HCT116 (cell line): ENCODE results near the gene BBC3. TPM values are rescaled to one million over a fixed set of nuclear protein-coding genes. Genes with fewer than 3 reads are reported as not detected.
A peak's percentile ranks its signal among the peaks of the same experiment; 100 is the strongest.

Experiments used
- ATAC-seq: fragments of 200-7000 bp; cut with Tn5 transposase; 2 replicates; pipeline ENCODE4 v1.9.1; 2020; ENCODE audit warnings: mild to moderate bottlenecking, moderate library complexity
- BruUV-seq: library from RNA; stranded (reverse); fragments of 400-500 nt; replicated peaks from 2 replicates; lab custom pipeline; 2021; lab: Mats Ljungman, UMichigan
- CTCF ChIA-PET: fragments of 300-600 bp; sonication (Branson Sonifier 250); formaldehyde crosslinking; loops from one replicate; lab custom pipeline; 2021; ENCODE audit warnings: antibody characterized with exemption; lab: Charles Lee
- POLR2A ChIA-PET: fragments of 300-600, 350-600 bp; sonication (Branson Sonifier 250); formaldehyde crosslinking; loops from one replicate; lab custom pipeline; 2021; ENCODE audit warnings: antibody characterized with exemption; lab: Charles Lee
- RAD21 ChIA-PET, 2 experiments: fragments of 300-600 bp; sonication (Branson Sonifier 250); formaldehyde crosslinking; loops; one replicate each; lab custom pipeline; 2023; ENCODE audit warnings: low total read pairs in 2 of 2; ENCODE audit not compliant: uncharacterized antibody in 2 of 2, unreplicated experiment in 2 of 2, low non-redundant PET in 1 of 2; lab: Charles Lee
- DNase-seq: peaks from one replicate; pipeline ENCODE4 v3.0.0-alpha.2; 2010; ENCODE audit warnings: low read depth, low spot score
- H2AFZ ChIP-seq: fragments of 200-600 bp; shearing (Covaris generic), sonication (generic); 2 replicates; pipeline ENCODE4 v1.6.1; 2017; ENCODE audit warnings: low read depth, mixed run types, mixed read lengths, antibody characterized with exemption, low read length; ENCODE audit not compliant: poor library complexity, severe bottlenecking
- H3K27ac ChIP-seq: 2 replicates; pipeline ENCODE4 v1.5.1; 2012; ENCODE audit warnings: low read depth, low read length
- H3K27me3 ChIP-seq: fragments of 200-600 bp; sonication (generic); 2 replicates; pipeline ENCODE4 v1.6.1; 2016; ENCODE audit warnings: mixed run types, low read length, mixed read lengths; ENCODE audit not compliant: insufficient read depth
- H3K36me3 ChIP-seq, 2 experiments: fragments of 200-500 bp in 1 of 2; fragments of 200-600 bp in 1 of 2; sonication (Bioruptor generic) in 1 of 2; sonication (generic) in 1 of 2; 2 replicates each; pipeline versions ENCODE4 v1.5.1 to v1.6.1; 2014 to 2016; ENCODE audit warnings: low read length in 2 of 2, inconsistent platforms in 1 of 2, mixed read lengths in 1 of 2, mixed run types in 1 of 2; ENCODE audit not compliant: insufficient read depth in 2 of 2, control insufficient read depth in 1 of 2
- H3K4me1 ChIP-seq, 2 experiments: fragments of 200-600 bp in 1 of 2; sonication (generic) in 1 of 2; 2 replicates each; pipeline versions ENCODE4 v1.5.1 to v1.6.1; 2012 to 2017; ENCODE audit warnings: low read length in 2 of 2, inconsistent platforms in 1 of 2, mild to moderate bottlenecking in 1 of 2, mixed read lengths in 1 of 2, mixed run types in 1 of 2, moderate library complexity in 1 of 2; ENCODE audit not compliant: insufficient read depth in 2 of 2, control insufficient read depth in 1 of 2
- H3K4me2 ChIP-seq: fragments of 200-600 bp; sonication (generic); 2 replicates; pipeline ENCODE4 v1.6.1; 2017; ENCODE audit warnings: mixed run types, low read length, mixed read lengths
- H3K4me3 ChIP-seq, 2 experiments: fragments of 200-600 bp in 1 of 2; sonication (generic) in 1 of 2; replicated peaks in 1 of 2; 2 replicates each; pipeline ENCODE4 v1.5.1; 2011 to 2016; ENCODE audit warnings: low read length in 2 of 2, control low read depth in 1 of 2, low read depth in 1 of 2, mild to moderate bottlenecking in 1 of 2, mixed read lengths in 1 of 2, mixed run types in 1 of 2
- H3K79me2 ChIP-seq: fragments of 200-600 bp; sonication (generic); 2 replicates; pipeline ENCODE4 v1.6.1; 2017; ENCODE audit warnings: mild to moderate bottlenecking, mixed run types, low read length, moderate library complexity, mixed read lengths; ENCODE audit not compliant: insufficient read depth
- H3K9ac ChIP-seq: fragments of 200-600 bp; sonication (generic); 2 replicates; pipeline ENCODE4 v1.6.1; 2016; ENCODE audit warnings: low read length, mixed read lengths
- H3K9me2 ChIP-seq: fragments of 200-600 bp; sonication (generic), shearing (Covaris generic); 2 replicates; pipeline ENCODE4 v1.6.1; 2017; ENCODE audit warnings: mixed run types, mild to moderate bottlenecking, moderate library complexity; ENCODE audit not compliant: insufficient read depth
- H3K9me3 ChIP-seq, 2 experiments: fragments of 200-500 bp in 1 of 2; fragments of 200-600 bp in 1 of 2; sonication (Bioruptor generic) in 1 of 2; sonication (generic) in 1 of 2; 2 replicates each; pipeline ENCODE4 v1.6.1; 2014 to 2017; ENCODE audit warnings: low read length in 2 of 2, mixed read lengths in 2 of 2, inconsistent platforms in 1 of 2, low read depth in 1 of 2, mild to moderate bottlenecking in 1 of 2, mixed run types in 1 of 2, moderate library complexity in 1 of 2; ENCODE audit not compliant: control insufficient read depth in 1 of 2, insufficient read depth in 1 of 2
- H4K20me1 ChIP-seq: fragments of 200-600 bp; sonication (generic), shearing (Covaris generic); 2 replicates; pipeline ENCODE4 v1.6.1; 2017; ENCODE audit warnings: mixed run types, mild to moderate bottlenecking, moderate library complexity; ENCODE audit not compliant: insufficient read depth
- CBX3 ChIP-seq: IDR thresholded peaks from 2 replicates; pipeline ENCODE4 v1.6.1; 2012; ENCODE audit warnings: low read depth
- EGR1 ChIP-seq: IDR thresholded peaks from 2 replicates; pipeline ENCODE4 v1.6.1; 2012; ENCODE audit warnings: low read depth
- ELF1 ChIP-seq: IDR thresholded peaks from 2 replicates; pipeline ENCODE4 v1.6.1; 2012; ENCODE audit warnings: low read depth, borderline replicate concordance
- EZH2 ChIP-seq: fragments of 200-600 bp; sonication (generic); IDR thresholded peaks from 2 replicates; pipeline ENCODE4 v1.6.1; 2017; ENCODE audit warnings: antibody characterized with exemption, mixed run types
- EZH2phosphoT487 ChIP-seq: fragments of 200-600 bp; IDR thresholded peaks from 2 replicates; pipeline ENCODE4 v1.6.1; 2018; ENCODE audit warnings: antibody characterized with exemption, borderline replicate concordance
- FOSL1 ChIP-seq: IDR thresholded peaks from 2 replicates; pipeline ENCODE4 v1.6.1; 2012; ENCODE audit warnings: low read depth
- POLR2A ChIP-seq: IDR thresholded peaks from 2 replicates; pipeline ENCODE4 v1.7.0; 2011; ENCODE audit warnings: borderline replicate concordance; ENCODE audit not compliant: insufficient read depth, insufficient read length; ENCODE audit errors: extremely low read depth
- POLR2AphosphoS5 ChIP-seq: IDR thresholded peaks from 2 replicates; pipeline ENCODE4 v1.6.1; 2011; ENCODE audit warnings: mild to moderate bottlenecking, low read depth, low read length, moderate library complexity
- RAD21 ChIP-seq: IDR thresholded peaks from 2 replicates; pipeline ENCODE4 v1.6.1; 2012; ENCODE audit warnings: low read depth, mild to moderate bottlenecking
- SRF ChIP-seq: IDR thresholded peaks from 2 replicates; pipeline ENCODE4 v1.6.1; 2012; ENCODE audit warnings: low read depth
- TCF7L2 ChIP-seq: IDR thresholded peaks from 2 replicates; pipeline ENCODE4 v1.7.0; 2011; ENCODE audit warnings: borderline replicate concordance, inconsistent platforms; ENCODE audit not compliant: insufficient read depth, insufficient read length; ENCODE audit errors: extremely low read depth
- YY1 ChIP-seq: IDR thresholded peaks from 2 replicates; pipeline ENCODE4 v1.6.1; 2011; ENCODE audit warnings: low read length, low read depth, moderate library complexity, mild to moderate bottlenecking; ENCODE audit not compliant: insufficient replicate concordance; ENCODE audit errors: extremely low read depth
- ZNF274 ChIP-seq: fragments of 200-500 bp; sonication (Bioruptor generic); IDR thresholded peaks from 2 replicates; pipeline ENCODE4 v1.6.1; 2014; ENCODE audit warnings: mild to moderate bottlenecking, low read depth, low read length, inconsistent platforms
- intact Hi-C: fragments of 100-400 bp; cut with micrococcal nuclease; formaldehyde crosslinking; loops from 2 replicates; pipeline ENCODE4 v1.10.0; 2022
- total RNA-seq: library from RNA; stranded (reverse); gene quantifications from one replicate; pipeline ENCODE4 v1.2.1, GENCODE V29; 2021; ENCODE audit not compliant: unreplicated experiment
- TF ChIP-seq, protein P1 (sequence below): IDR thresholded peaks from 2 replicates; pipeline ENCODE4 v1.6.1; 2011; ENCODE audit warnings: mild to moderate bottlenecking, low read length, moderate library complexity; ENCODE audit not compliant: insufficient replicate concordance; ENCODE audit errors: extremely low read depth
- TF ChIP-seq, protein P2 (sequence below): IDR thresholded peaks from 2 replicates; pipeline ENCODE4 v1.6.1; 2012
- TF ChIP-seq, protein P3 (sequence below), 3 experiments: fragments of 200-600 bp in 1 of 3; sonication (generic) in 1 of 3; IDR thresholded peaks in 2 of 3; conservative IDR thresholded peaks in 1 of 3; 2 replicates each; pipeline ENCODE4 v1.5.1; 2012 to 2017; ENCODE audit warnings: low read depth in 2 of 3, low read length in 2 of 3, antibody characterized with exemption in 1 of 3, borderline replicate concordance in 1 of 3, control low read depth in 1 of 3, mild to moderate bottlenecking in 1 of 3, mixed read lengths in 1 of 3, mixed run types in 1 of 3, moderate library complexity in 1 of 3; ENCODE audit not compliant: insufficient read depth in 1 of 3
- TF ChIP-seq, protein P4 (sequence below): IDR thresholded peaks from 2 replicates; pipeline ENCODE4 v1.6.1; 2012
- TF ChIP-seq, protein P5 (sequence below): IDR thresholded peaks from 2 replicates; pipeline ENCODE4 v1.6.1; 2012; ENCODE audit warnings: low read depth

BBC3 gene
- total RNA-seq, 1 experiment from 2014 or later: 45.0 TPM

DNA sequence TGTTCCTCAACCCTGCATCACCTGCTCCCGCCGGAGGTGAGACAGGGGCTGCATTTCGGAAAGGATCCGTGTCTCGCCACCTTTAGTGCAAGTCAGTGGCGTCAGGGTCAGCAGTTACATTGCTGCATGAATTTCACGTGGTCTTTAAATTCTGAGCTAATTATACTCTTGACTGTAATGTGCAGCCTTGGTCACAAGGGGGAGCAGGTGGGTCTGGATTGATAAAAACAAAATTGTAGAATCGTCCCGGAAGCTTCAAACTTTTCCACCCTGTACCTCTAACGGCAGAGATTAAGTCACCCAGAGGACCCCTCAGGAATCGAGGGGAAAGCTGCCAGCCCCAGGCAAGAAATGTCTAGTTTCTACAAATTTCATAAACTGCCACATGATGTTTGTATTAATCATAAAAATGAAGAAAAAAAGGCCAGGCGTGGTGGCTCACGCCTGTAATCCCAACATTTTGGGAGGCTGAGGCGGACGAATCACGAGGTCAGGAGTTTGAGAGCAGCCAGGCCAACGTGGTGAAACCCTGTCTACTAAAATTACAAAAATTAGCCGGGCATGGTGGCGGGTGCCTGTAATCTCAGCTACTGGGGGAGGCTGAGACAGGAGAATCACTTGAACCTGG lies 20.2 kb downstream of the BBC3 start:
- Histone ChIP-seq H3K79me2 (no peaks in the 10 kb centered on the region; the same call in 1 of the 2 replicates), H3K4me1 (peaks cover 5 to 12% of the 10 kb centered on the region in 2 experiments; a peak in 3 of 4 replicates), H3K4me2 (no peak overlapping the region), H2AFZ (no peak overlapping the region), H3K9ac (no peak overlapping the region), H3K27me3 (no peaks in the 10 kb centered on the region), H4K20me1 (no peaks in the 10 kb centered on the region), H3K27ac (peak overlapping the region; percentile 12), H3K9me3 (no peaks in the 10 kb centered on the region), H3K36me3 (peaks cover 20 to 47% of the 10 kb centered on the region in 2 experiments; a peak in 3 of 4 replicates), H3K4me3 (no peak overlapping the region), H3K9me2 (no peaks in the 10 kb centered on the region)
- RAD21 ChIA-PET: interaction anchor here (0.5 to 2.9 kb wide), 4 partner anchors 26 to 46 kb away, joined by 3 to 14 read pairs (median 10); partner anchors contain the start of gene CCDC9 (in 1 of the 2)
- CTCF ChIA-PET: interaction anchor here (0.6 to 6.0 kb wide), 24 partner anchors 9 to 596 kb away, joined by 3 to 103 read pairs (median 5); partner anchors contain the start of gene CCDC9
- ATAC-seq: peak; percentile 61
- POLR2A ChIA-PET: interaction anchor here (0.5 to 3.7 kb wide), 6 partner anchors 15 to 63 kb away, joined by 3 to 39 read pairs (median 4); partner anchors contain the start of gene CCDC9
- BruUV-seq: no TSS peak
- DNase-seq: no peak
- intact Hi-C loops: loop anchor here (1.0 kb wide), 1 partner anchor 33 kb away; no protein-coding TSS in a partner anchor
- TF ChIP-seq POLR2A (no peak), EGR1 (no peak), SRF (no peak), POLR2AphosphoS5 (no peak), ELF1 (no peak), RAD21 (peak; percentile 80), CBX3 (no peak), YY1 (no peak), EZH2phosphoT487 (no peak), EZH2 (no peak), TCF7L2 (no peak), FOSL1 (no peak), ZNF274 (no peak)
- TF ChIP-seq, protein P1, sequence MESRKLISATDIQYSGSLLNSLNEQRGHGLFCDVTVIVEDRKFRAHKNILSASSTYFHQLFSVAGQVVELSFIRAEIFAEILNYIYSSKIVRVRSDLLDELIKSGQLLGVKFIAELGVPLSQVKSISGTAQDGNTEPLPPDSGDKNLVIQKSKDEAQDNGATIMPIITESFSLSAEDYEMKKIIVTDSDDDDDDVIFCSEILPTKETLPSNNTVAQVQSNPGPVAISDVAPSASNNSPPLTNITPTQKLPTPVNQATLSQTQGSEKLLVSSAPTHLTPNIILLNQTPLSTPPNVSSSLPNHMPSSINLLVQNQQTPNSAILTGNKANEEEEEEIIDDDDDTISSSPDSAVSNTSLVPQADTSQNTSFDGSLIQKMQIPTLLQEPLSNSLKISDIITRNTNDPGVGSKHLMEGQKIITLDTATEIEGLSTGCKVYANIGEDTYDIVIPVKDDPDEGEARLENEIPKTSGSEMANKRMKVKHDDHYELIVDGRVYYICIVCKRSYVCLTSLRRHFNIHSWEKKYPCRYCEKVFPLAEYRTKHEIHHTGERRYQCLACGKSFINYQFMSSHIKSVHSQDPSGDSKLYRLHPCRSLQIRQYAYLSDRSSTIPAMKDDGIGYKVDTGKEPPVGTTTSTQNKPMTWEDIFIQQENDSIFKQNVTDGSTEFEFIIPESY: no peak
- TF ChIP-seq, protein P2, sequence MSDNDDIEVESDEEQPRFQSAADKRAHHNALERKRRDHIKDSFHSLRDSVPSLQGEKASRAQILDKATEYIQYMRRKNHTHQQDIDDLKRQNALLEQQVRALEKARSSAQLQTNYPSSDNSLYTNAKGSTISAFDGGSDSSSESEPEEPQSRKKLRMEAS: peak; percentile 75
- TF ChIP-seq, protein P3, sequence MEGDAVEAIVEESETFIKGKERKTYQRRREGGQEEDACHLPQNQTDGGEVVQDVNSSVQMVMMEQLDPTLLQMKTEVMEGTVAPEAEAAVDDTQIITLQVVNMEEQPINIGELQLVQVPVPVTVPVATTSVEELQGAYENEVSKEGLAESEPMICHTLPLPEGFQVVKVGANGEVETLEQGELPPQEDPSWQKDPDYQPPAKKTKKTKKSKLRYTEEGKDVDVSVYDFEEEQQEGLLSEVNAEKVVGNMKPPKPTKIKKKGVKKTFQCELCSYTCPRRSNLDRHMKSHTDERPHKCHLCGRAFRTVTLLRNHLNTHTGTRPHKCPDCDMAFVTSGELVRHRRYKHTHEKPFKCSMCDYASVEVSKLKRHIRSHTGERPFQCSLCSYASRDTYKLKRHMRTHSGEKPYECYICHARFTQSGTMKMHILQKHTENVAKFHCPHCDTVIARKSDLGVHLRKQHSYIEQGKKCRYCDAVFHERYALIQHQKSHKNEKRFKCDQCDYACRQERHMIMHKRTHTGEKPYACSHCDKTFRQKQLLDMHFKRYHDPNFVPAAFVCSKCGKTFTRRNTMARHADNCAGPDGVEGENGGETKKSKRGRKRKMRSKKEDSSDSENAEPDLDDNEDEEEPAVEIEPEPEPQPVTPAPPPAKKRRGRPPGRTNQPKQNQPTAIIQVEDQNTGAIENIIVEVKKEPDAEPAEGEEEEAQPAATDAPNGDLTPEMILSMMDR (IDR thresholded peaks at IDR 0.05 in 2 of 3, conservative IDR thresholded peaks at IDR 0.05 in 1 of 3; ENCODE audit: borderline replicate concordance in 1 of 3, insufficient read depth in 1 of 3, low read depth in 2 of 3, low read length in 2 of 3): peak; percentile 78 to 81 (median 79)
- TF ChIP-seq, protein P4, sequence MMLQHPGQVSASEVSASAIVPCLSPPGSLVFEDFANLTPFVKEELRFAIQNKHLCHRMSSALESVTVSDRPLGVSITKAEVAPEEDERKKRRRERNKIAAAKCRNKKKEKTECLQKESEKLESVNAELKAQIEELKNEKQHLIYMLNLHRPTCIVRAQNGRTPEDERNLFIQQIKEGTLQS: no peak
- TF ChIP-seq, protein P5, sequence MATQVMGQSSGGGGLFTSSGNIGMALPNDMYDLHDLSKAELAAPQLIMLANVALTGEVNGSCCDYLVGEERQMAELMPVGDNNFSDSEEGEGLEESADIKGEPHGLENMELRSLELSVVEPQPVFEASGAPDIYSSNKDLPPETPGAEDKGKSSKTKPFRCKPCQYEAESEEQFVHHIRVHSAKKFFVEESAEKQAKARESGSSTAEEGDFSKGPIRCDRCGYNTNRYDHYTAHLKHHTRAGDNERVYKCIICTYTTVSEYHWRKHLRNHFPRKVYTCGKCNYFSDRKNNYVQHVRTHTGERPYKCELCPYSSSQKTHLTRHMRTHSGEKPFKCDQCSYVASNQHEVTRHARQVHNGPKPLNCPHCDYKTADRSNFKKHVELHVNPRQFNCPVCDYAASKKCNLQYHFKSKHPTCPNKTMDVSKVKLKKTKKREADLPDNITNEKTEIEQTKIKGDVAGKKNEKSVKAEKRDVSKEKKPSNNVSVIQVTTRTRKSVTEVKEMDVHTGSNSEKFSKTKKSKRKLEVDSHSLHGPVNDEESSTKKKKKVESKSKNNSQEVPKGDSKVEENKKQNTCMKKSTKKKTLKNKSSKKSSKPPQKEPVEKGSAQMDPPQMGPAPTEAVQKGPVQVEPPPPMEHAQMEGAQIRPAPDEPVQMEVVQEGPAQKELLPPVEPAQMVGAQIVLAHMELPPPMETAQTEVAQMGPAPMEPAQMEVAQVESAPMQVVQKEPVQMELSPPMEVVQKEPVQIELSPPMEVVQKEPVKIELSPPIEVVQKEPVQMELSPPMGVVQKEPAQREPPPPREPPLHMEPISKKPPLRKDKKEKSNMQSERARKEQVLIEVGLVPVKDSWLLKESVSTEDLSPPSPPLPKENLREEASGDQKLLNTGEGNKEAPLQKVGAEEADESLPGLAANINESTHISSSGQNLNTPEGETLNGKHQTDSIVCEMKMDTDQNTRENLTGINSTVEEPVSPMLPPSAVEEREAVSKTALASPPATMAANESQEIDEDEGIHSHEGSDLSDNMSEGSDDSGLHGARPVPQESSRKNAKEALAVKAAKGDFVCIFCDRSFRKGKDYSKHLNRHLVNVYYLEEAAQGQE: no peak
